Activated CD4-positive, alpha-beta T cell treated with anti-CD3 and anti-CD28 coated beads, Interleukin-2, amount 10 ng/mL, durations not matched to agents 24 days and 14 days (primary cell): ENCODE results near the gene CEP85. TPM values are rescaled to one million over a fixed set of nuclear protein-coding genes. Genes with fewer than 3 reads are reported as not detected.

Experiments used
- DNase-seq: peaks from one replicate; pipeline ENCODE4 v3.0.0; 2022
- H3K27ac Mint-ChIP-seq: one replicate; pipeline ENCODE4 v1.8.0; 2022; ENCODE audit warnings: mild to moderate bottlenecking, mixed read lengths
- H3K27me3 Mint-ChIP-seq: one replicate; pipeline ENCODE4 v1.8.0; 2022; ENCODE audit warnings: mixed read lengths
- H3K36me3 Mint-ChIP-seq: one replicate; pipeline ENCODE4 v1.8.0; 2022; ENCODE audit warnings: low read depth, mild to moderate bottlenecking, mixed read lengths
- H3K4me1 Mint-ChIP-seq: one replicate; pipeline ENCODE4 v1.8.0; 2021; ENCODE audit warnings: mixed read lengths
- H3K4me3 Mint-ChIP-seq: one replicate; pipeline ENCODE4 v1.8.0; 2022; ENCODE audit warnings: mild to moderate bottlenecking, moderate library complexity, mixed read lengths
- H3K9me3 Mint-ChIP-seq: one replicate; pipeline ENCODE4 v1.8.0; 2021; ENCODE audit warnings: mixed read lengths
- intact Hi-C: fragments of 100-400 bp; cut with micrococcal nuclease; formaldehyde crosslinking; loops from one replicate; pipeline ENCODE4 v1.15.1; 2023
- total RNA-seq: library from RNA; stranded (reverse); gene quantifications from 2 replicates; pipeline ENCODE4 v1.2.3, GENCODE V29; 2022

Gene CEP85
- total RNA-seq, 1 donor from 2014 or later: 40.8 TPM

GRCh38 chr1:26239936-26240335 is 5.9 kb downstream of the CEP85 start:
- intact Hi-C loops: no loop called here
- no peak overlapping the region for H3K27ac Mint-ChIP-seq
- H3K4me1 Mint-ChIP-seq: peaks cover 26% of the 10 kb centered on the region
- peaks cover 33% of the 10 kb centered on the region for H3K36me3 Mint-ChIP-seq
- H3K27me3 Mint-ChIP-seq: no peaks in the 10 kb centered on the region
- H3K9me3 Mint-ChIP-seq: no peaks in the 10 kb centered on the region
- DNase-seq: no peak
- no peak overlapping the region for H3K4me3 Mint-ChIP-seq

GRCh38 chr1:26252718-26253117 is 18.7 kb downstream of the CEP85 start:
- H3K9me3 Mint-ChIP-seq: no peaks in the 10 kb centered on the region
- H3K4me3 Mint-ChIP-seq: no peak overlapping the region
- no peak for DNase-seq
- intact Hi-C loops: no loop called here
- H3K27ac Mint-ChIP-seq: peak overlapping the region; percentile 22
- H3K36me3 Mint-ChIP-seq: peaks cover 35% of the 10 kb centered on the region
- peaks cover 11% of the 10 kb centered on the region for H3K4me1 Mint-ChIP-seq
- H3K27me3 Mint-ChIP-seq: no peaks in the 10 kb centered on the region

DNA sequence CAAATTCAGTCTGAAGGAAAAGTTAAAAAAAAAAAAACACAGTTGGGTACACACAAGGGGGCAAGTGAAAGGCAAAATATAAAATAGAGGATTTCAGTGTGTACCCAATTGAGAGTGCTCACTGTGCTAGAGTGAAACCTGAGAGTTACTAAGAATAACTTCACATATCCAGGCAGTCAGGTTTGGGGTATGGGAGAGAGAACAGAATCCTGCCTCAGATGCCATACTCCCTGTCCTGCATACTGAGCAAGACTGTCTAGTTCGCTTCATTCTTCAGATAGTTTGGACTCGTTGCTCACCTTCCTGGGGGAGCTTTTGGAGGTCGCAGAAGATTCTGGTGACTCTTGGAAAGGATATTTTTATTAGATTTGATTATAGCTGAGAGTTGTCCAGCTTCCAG is 20.4 kb downstream of the CEP85 start:
- Mint-ChIP-seq H3K4me1 (peaks cover 9% of the 10 kb centered on the region), H3K4me3 (no peak overlapping the region), H3K27me3 (no peaks in the 10 kb centered on the region), H3K27ac (no peak overlapping the region), H3K9me3 (no peaks in the 10 kb centered on the region), H3K36me3 (peaks cover 45% of the 10 kb centered on the region)
- intact Hi-C loops: no loop called here
- DNase-seq: no peak

GRCh38 chr1:26257222-26257621 is 23.2 kb downstream of the CEP85 start:
- no peak for DNase-seq
- Mint-ChIP-seq H3K9me3 (no peaks in the 10 kb centered on the region), H3K27me3 (no peaks in the 10 kb centered on the region), H3K4me1 (peaks cover 8% of the 10 kb centered on the region), H3K27ac (no peak overlapping the region), H3K36me3 (peaks cover 59% of the 10 kb centered on the region), H3K4me3 (no peak overlapping the region)
- intact Hi-C loops: no loop called here

GRCh38 chr1:26259005-26259404 is 25.0 kb downstream of the CEP85 start:
- H3K27me3 Mint-ChIP-seq: no peaks in the 10 kb centered on the region
- no peak overlapping the region for H3K4me3 Mint-ChIP-seq
- H3K36me3 Mint-ChIP-seq: peaks cover 68% of the 10 kb centered on the region
- no peaks in the 10 kb centered on the region for H3K9me3 Mint-ChIP-seq
- peaks cover 2% of the 10 kb centered on the region for H3K4me1 Mint-ChIP-seq
- DNase-seq: no peak
- H3K27ac Mint-ChIP-seq: no peak overlapping the region
- intact Hi-C loops: no loop called here

DNA sequence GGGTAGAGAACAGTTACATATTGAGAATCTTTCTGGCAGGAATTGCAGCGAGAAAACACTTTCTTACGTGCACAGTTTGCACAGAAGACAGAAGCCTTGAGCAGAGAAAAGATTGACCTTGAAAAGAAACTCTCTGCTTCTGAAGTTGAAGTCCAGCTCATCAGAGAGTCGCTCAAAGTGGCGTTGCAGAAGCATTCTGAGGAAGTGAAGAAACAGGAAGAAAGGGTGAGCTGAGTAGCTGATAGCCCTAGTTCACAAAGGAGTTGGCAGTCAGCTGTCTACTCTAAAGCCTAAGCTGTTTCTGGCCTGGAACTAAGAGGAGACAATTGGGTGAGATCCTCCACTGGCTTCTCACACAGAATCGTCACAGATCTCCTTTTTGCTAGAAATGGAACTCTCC is 25.6 kb downstream of the CEP85 start:
- H3K36me3 Mint-ChIP-seq: peaks cover 71% of the 10 kb centered on the region
- no peak overlapping the region for H3K27ac Mint-ChIP-seq
- no peak for DNase-seq
- no peaks in the 10 kb centered on the region for H3K27me3 Mint-ChIP-seq
- H3K4me3 Mint-ChIP-seq: no peak overlapping the region
- intact Hi-C loops: no loop called here
- peaks cover 2% of the 10 kb centered on the region for H3K4me1 Mint-ChIP-seq
- H3K9me3 Mint-ChIP-seq: no peaks in the 10 kb centered on the region

DNA sequence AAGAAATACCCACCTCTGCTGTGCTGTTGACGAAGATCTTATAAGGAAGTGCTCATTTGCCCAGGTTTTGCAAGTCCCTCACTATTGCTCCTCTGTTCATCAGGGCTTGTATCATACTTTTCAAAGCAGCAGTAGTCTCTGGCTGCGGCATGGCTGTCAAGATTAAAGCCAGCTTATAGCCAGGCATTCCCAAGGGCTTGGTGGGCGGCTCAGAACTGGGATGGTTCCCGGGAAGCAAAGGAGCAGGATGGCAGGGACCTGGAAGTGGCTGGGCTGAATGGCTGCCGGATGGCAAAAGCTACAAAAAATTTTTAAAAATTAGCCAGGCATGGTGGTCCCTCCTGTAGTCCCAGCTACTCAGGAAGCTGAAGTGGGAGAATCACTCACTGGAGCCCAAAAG is 29.2 kb downstream of the CEP85 start:
- Mint-ChIP-seq H3K27ac (no peak overlapping the region), H3K27me3 (no peaks in the 10 kb centered on the region), H3K4me3 (no peak overlapping the region), H3K4me1 (peaks cover 5% of the 10 kb centered on the region), H3K36me3 (peaks cover 72% of the 10 kb centered on the region), H3K9me3 (no peaks in the 10 kb centered on the region)
- intact Hi-C loops: no loop called here
- no peak for DNase-seq

DNA sequence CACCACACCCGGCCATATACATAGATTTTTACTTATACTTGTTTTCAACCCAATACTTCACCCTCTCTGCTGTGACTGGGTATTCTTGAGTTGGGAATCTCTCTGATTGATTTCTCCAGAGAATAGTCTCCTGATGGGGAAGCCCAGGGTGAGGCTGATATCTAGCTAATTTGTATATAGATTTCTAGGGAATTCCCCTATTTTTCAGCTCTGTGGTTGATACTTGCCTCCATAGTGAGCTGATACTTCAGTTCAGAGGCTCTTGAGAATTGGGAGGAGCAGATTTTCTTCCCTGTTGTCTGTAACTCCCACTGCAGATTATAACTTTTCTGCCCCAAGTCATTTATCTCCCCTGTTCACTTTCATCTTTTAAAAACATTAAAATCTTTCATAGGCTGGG is 31.4 kb downstream of the CEP85 start:
- DNase-seq: no peak
- H3K4me3 Mint-ChIP-seq: no peak overlapping the region
- intact Hi-C loops: no loop called here
- H3K36me3 Mint-ChIP-seq: peaks cover 74% of the 10 kb centered on the region
- peaks cover 3% of the 10 kb centered on the region for H3K9me3 Mint-ChIP-seq
- no peaks in the 10 kb centered on the region for H3K27me3 Mint-ChIP-seq
- H3K4me1 Mint-ChIP-seq: peaks cover 5% of the 10 kb centered on the region
- H3K27ac Mint-ChIP-seq: no peak overlapping the region

DNA sequence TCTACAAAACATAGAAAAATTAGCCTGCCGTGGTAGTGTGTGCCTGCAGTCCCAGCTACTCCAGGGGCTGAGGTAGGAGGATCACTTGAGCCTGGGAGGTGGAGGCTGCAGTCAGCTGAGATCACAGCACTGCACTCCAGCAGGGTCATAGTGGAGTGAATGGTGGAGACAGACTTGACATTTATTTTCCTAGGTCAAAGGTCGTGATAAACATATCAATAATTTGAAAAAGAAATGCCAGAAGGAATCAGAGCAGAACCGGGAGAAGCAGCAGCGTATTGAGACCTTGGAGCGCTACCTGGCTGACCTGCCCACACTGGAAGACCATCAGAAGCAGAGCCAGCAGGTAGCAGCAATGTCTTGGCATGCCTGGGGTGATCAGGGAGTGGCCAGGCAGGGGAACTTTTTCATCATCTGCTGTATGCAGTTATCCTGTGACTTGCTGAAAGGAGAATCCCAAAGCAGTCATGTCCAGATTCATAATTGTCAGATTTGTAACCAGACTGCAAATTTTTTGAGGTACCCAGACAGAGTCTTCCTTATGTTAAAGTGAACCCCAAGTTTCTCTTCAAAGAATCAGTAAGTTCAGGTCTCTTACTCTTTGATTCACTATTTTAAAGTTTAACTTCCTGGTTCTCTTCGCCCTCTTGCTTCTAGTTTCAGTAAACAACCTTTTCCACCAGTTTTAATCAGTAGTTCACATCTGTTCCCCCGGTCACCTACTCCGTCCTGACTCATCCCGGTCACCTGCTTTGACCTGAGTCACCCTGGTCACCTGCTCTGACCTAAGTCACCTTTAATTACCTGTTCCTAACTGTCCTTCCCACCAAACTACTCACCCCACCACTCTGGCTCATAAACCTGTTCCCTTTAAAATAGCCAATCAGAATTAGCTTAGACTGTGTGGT is 34.5 kb downstream of the CEP85 start:
- DNase-seq: no peak
- H3K36me3 Mint-ChIP-seq: peaks cover 68% of the 10 kb centered on the region
- intact Hi-C loops: no loop called here
- H3K27ac Mint-ChIP-seq: no peak overlapping the region
- peaks cover 5% of the 10 kb centered on the region for H3K4me1 Mint-ChIP-seq
- H3K4me3 Mint-ChIP-seq: no peak overlapping the region
- peaks cover 3% of the 10 kb centered on the region for H3K9me3 Mint-ChIP-seq
- H3K27me3 Mint-ChIP-seq: no peaks in the 10 kb centered on the region

- DNase-seq: no peak
- intact Hi-C loops: no loop called here
Measured at GRCh38 chr1:26269198-26269550, 35.2 kb downstream of the CEP85 start.

DNA sequence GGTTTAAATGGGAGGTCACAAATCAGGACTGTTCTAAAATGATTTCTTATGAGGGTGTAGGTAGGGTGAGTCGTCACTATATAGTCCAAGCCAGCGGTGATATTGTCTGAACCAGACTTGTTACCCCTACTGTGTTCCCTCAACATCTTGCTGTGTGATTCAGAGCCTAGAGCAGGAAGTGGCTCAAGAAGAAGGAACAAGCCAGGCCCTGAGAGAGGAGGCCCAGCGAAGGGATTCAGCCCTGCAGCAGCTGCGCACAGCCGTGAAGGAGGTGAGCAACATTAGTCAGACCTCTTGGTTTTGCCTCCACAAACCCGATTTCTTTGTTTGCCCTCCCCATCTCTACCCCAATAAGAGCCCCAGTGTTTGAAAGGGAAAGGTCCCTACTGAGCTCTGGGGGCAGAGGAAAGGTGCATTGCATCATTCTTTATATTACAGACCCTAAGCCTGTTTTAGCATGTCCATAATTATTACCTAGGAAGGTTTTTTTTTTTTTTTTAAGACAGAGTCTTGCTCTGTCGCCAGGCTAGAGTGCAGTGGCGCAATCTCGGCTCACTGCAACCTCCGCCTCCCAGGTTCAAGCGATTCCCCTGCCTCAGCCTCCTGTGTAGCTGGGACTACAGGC is 40.9 kb downstream of the CEP85 start:
- intact Hi-C loops: loop anchor here (1.0 to 5.0 kb wide), 7 partner anchors 46 to 307 kb away; partner anchors contain the start of genes C1orf232, DHDDS, HMGN2 and PDIK1L
- Mint-ChIP-seq H3K9me3 (no peaks in the 10 kb centered on the region), H3K4me3 (peak overlapping the region; percentile 27), H3K4me1 (peaks cover 46% of the 10 kb centered on the region), H3K27me3 (no peaks in the 10 kb centered on the region), H3K36me3 (peaks cover 52% of the 10 kb centered on the region), H3K27ac (peak overlapping the region; percentile 96)
- peak; percentile 57 for DNase-seq

More at GRCh38 chr1:26269198-26269550, 35.2 kb downstream of the CEP85 start:
- H3K27me3 Mint-ChIP-seq: no peaks in the 10 kb centered on the region
- H3K4me1 Mint-ChIP-seq: peaks cover 7% of the 10 kb centered on the region
- H3K36me3 Mint-ChIP-seq: peaks cover 65% of the 10 kb centered on the region
- H3K4me3 Mint-ChIP-seq: no peak overlapping the region
- peaks cover 3% of the 10 kb centered on the region for H3K9me3 Mint-ChIP-seq
- H3K27ac Mint-ChIP-seq: no peak overlapping the region

GRCh38 chr1:26275580-26276431 is 41.8 kb downstream of the CEP85 start:
- intact Hi-C loops: loop anchor here (1.0 to 5.0 kb wide), 11 partner anchors 8 to 306 kb away; partner anchors contain the start of genes C1orf232, DHDDS, HMGN2 and PDIK1L
- H3K4me3 Mint-ChIP-seq: peak overlapping the region; percentile 79
- H3K4me1 Mint-ChIP-seq: peaks cover 48% of the 10 kb centered on the region
- no peaks in the 10 kb centered on the region for H3K9me3 Mint-ChIP-seq
- DNase-seq: peak; percentile 93
- H3K36me3 Mint-ChIP-seq: peaks cover 52% of the 10 kb centered on the region
- H3K27ac Mint-ChIP-seq: peak overlapping the region; percentile 96
- no peaks in the 10 kb centered on the region for H3K27me3 Mint-ChIP-seq

- intact Hi-C loops: loop anchor here (1.0 to 5.0 kb wide), 9 partner anchors 8 to 306 kb away; partner anchors contain the start of genes C1orf232, DHDDS, HMGN2 and PDIK1L
- Mint-ChIP-seq H3K36me3 (peaks cover 55% of the 10 kb centered on the region), H3K9me3 (no peaks in the 10 kb centered on the region), H3K27me3 (no peaks in the 10 kb centered on the region), H3K4me3 (peak overlapping the region; percentile 79), H3K27ac (peak overlapping the region; percentile 96), H3K4me1 (peaks cover 54% of the 10 kb centered on the region)
- DNase-seq: no peak
Measured at GRCh38 chr1:26276432-26276838, 42.4 kb downstream of the CEP85 start.
